Smooth muscle cell of the brain vasculature (primary cell): Measurements from ENCODE around the gene IL12RB1.
"Not testable (repeated sequence)": the region's sequence is repeated elsewhere in the genome, so short reads cannot be mapped to it uniquely, and the experiment has no call there.

ENCODE experiments used
- DNase-seq: peaks from one replicate; pipeline ENCODE4 v3.0.0-alpha.2; 2012; ENCODE audit warnings: low read depth, low spot score

IL12RB1 gene

GRCh38 chr19:18112989-18113478 is 26.3 kb upstream of the IL12RB1 start:
- DNase-seq, result no peak

GRCh38 chr19:18110609-18111232 is 24.0 kb upstream of the IL12RB1 start:
- DNase-seq, result no peak

- DNase-seq, result no peak
Measured at GRCh38 chr19:18109733-18110608, 23.2 kb upstream of the IL12RB1 start.

- DNase-seq, result no peak
Measured at GRCh38 chr19:18109341-18109732, 22.6 kb upstream of the IL12RB1 start.

GRCh38 chr19:18108897-18109296 is 22.2 kb upstream of the IL12RB1 start:
- no peak for DNase-seq

- DNase-seq, result no peak
Measured at GRCh38 chr19:18107235-18107634, 20.5 kb upstream of the IL12RB1 start.

- not testable (repeated sequence) for DNase-seq
Measured at GRCh38 chr19:18105259-18105658, 18.5 kb upstream of the IL12RB1 start.

- DNase-seq, result no peak
Measured at GRCh38 chr19:18104793-18105131, 18.0 kb upstream of the IL12RB1 start.

- no peak for DNase-seq
Measured at GRCh38 chr19:18102916-18103542, 16.3 kb upstream of the IL12RB1 start.

- no peak for DNase-seq
Measured at GRCh38 chr19:18101268-18101667, 14.5 kb upstream of the IL12RB1 start.

GRCh38 chr19:18100710-18101109 is 14.0 kb upstream of the IL12RB1 start:
- DNase-seq, result no peak

- no peak for DNase-seq
Measured at GRCh38 chr19:18099623-18099995, 12.9 kb upstream of the IL12RB1 start.

GRCh38 chr19:18098891-18099622 is 12.3 kb upstream of the IL12RB1 start:
- no peak for DNase-seq

GRCh38 chr19:18097993-18098890 is 11.5 kb upstream of the IL12RB1 start:
- DNase-seq, result no peak

- DNase-seq, result no peak
Measured at GRCh38 chr19:18097217-18097992, 10.7 kb upstream of the IL12RB1 start, which contains the start of gene MAST3. Gene MAST3 (plus strand): TSS chr19:18097778. CDS start chr19:18097793, 15 bp downstream.

- DNase-seq, result no peak
Measured at GRCh38 chr19:18096258-18096657, 9.5 kb upstream of the IL12RB1 start.

- DNase-seq, result no peak
Measured at GRCh38 chr19:18093439-18094161, 6.9 kb upstream of the IL12RB1 start.

- DNase-seq, result no peak
Measured at GRCh38 chr19:18091217-18091608, 4.5 kb upstream of the IL12RB1 start.

GRCh38 chr19:18090545-18091216 is 3.9 kb upstream of the IL12RB1 start:
- no peak for DNase-seq
